ENCODE measurements around the gene TACR3.
"Not testable (repeated sequence)": the region's sequence is repeated elsewhere in the genome, so short reads cannot be mapped to it uniquely, and the experiment has no call there.

Gene TACR3, protein sequence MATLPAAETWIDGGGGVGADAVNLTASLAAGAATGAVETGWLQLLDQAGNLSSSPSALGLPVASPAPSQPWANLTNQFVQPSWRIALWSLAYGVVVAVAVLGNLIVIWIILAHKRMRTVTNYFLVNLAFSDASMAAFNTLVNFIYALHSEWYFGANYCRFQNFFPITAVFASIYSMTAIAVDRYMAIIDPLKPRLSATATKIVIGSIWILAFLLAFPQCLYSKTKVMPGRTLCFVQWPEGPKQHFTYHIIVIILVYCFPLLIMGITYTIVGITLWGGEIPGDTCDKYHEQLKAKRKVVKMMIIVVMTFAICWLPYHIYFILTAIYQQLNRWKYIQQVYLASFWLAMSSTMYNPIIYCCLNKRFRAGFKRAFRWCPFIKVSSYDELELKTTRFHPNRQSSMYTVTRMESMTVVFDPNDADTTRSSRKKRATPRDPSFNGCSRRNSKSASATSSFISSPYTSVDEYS

DNA sequence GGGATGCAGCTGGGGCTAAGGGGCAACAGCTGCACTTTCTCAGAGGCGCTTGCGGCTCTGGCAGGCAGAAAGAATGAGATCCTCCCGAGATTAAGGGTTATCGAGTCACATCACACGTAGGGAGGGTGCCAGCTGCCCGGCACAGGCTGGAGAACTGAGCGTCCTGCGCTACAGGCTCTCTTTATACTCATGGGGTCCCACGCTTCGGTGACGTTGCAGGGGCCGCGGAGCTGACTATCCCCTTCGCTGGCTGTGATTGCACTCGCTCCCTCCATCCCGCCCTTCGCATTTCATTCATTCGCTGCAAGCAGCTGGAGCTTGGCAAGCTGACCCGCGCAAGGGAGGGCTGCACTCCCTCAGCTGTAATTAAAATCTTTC is at the start of gene TACR3:
Gene TACR3 (minus strand): TSS at position 156 of the 378 bp plus-strand sequence. CDS start 310 bp downstream, outside the sequence.
- no peak for DNase-seq

DNA sequence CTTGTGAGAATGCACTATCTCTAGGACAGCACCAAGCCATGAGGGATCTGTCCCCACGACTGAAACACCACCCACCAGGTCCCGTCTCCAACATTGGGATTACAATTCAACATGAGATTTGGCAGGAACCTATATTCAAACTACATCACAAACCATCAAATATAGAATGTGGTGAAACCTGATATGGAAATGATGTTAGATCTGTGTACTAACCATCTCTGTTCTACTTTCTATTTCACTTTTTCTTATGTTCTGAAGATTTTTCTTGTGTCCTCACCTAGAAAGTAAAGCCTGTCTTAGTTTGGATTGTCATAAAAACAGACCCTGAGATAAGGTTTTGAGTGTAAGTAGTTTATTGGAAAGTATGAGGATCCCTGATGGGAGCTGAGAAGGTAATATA is 37.8 kb upstream of the TACR3 start:
- no peak for DNase-seq

DNA sequence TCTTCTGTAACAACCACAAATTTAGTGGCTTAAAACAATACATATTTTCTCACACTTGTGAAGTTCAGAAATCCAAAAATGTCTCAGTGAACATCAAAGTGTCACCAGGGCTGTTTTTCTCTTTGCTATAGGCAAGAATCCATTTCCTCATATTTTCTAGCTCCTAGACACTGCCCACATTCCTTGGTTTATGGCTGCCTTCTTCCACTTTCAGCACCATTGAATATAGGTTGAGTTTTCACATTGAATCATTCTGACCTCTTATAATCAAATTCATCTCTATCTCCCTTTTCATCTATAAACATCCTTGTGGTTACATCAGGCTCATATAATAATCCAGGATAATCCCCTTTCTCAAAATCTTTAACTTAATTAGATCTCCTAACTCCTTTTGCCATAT is 37.0 kb upstream of the TACR3 start:
- DNase-seq, result no peak

DNA sequence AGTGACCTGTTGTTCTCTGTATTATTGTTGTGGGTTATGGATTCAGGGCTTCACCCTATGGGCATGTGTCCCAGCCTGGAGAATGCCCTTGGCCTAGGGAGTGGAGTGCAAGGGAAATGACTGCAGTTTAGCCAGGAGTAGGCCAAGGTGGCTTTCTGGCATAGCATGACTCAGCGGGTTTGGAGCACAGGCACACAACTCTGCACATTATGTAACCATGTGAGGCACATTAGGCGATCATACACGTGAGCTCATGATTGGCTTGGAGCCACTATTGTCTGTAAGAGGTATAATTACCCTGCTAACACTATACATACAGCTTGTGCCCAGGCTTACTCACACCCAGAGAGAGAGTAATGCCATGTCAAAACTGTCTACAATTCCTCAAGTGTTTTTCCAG is 35.1 kb upstream of the TACR3 start:
- no peak for DNase-seq

DNA sequence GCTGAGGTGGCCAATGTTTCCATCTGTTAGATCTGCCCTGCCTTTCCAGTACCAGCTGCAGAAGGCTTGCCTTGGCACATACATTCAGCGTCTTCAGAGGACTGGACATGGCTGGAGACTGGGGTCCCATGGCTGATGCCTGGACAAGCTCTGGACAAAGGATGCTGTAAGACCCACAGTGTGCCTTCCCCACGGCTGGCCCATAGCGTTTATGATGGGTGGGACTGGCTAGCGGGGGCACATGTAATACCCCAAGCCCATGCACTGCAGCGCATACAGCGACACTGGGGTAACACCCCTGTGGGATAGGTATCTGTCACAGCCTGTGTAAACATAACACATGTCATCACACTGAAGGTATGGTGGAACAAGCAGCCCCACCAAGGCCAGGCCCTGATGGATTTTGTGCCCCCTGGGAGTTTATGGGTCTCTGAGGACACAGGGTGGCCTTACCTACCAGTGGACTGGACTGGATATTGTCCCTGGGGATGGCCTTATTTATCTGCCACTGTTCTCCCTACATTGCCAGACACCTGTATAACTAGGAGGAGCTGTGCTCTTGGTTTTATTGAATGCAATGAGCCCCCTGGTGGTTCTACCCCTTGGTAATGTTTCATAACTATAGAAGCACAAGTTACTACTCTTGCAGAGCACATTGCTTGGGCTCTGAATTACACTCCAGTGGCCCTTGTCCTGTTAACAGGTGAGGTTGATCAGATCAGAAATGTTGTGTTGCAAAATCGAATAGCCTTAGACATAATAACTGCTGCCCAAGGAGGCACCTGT is 34.3 kb upstream of the TACR3 start:
- DNase-seq, result no peak

DNA sequence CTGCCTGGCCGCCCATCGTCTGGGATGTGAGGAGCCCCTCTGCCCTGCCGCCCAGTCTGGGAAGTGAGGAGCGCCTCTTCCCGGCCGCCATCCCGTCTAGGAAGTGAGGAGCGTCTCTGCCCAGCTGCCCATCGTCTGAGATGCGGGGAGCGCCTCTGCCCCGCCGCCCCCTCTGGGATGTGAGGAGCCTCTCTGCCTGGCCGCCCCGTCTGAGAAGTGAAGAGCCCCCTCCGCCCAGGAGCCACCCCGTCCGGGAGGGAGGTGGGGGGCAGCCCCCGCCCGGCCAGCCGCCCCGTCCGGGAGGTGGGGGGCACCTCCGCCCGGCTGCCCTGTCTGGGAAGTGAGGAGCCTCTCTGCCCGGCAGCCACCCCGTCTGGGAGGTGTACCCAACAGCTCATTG is 3.4 kb upstream of the TACR3 start:
- not testable (repeated sequence) for DNase-seq

DNA sequence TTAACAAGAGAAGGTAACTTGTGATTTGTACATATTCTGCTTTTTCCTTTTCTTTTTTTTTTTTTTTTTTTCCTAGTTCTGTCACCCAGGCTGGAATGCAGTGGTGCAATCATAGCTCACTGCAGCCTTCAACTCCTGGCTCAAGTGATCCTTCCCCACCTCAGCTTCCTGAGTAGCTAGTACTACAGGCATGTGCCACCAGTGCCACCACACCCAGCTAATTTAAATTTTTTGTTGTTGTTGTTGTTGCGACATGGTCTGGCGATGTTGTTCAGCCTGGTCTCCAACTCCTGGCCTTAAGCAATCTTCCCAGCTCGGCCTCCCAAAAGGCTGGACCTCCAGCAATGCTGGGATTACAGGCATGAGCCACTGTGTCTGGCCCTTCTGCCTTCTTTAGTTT is 1.5 kb upstream of the TACR3 start:
- DNase-seq, result no peak

DNA sequence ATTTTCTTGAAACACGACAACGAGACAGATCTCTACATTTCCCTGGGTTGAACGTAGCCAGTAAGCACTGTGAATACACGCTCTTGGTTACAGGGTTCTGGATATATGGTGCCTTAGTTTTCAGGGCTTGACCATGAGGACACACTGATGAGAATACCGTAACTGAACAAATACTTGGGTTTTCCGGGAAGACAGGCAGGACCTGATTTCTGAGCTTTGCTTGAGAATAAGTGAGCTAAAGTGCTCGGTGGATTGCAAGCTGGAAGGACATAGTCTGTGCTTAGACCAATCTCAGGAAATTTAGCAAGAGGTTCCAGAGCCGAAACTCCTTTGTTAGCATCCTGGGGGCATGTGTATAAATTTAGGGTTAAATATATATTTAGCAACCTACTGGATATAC is 876 bp upstream of the TACR3 start:
- DNase-seq, result no peak

DNA sequence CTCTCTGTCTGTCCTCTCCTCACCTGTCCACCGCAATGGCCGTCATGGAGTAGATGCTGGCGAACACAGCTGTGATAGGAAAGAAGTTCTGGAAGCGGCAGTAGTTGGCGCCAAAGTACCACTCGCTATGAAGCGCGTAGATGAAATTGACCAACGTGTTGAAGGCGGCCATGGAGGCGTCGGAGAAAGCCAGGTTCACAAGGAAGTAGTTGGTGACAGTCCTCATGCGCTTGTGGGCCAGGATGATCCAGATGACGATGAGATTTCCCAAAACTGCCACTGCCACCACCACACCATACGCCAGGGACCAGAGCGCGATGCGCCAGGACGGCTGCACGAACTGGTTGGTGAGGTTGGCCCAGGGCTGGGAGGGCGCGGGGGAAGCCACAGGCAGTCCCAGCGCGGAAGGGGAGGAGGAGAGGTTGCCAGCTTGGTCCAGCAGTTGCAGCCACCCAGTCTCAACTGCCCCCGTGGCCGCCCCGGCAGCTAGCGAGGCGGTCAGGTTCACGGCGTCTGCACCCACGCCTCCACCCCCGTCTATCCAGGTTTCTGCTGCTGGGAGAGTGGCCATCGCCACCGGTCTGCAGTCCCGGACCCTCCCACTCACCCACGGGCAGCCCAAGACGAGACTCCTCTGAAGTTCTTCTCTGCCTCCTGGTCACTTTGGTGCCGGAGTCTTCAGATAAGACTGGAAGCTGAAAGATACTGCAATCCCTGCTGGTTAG is 518 bp downstream of the TACR3 start:
- DNase-seq, result no peak

DNA sequence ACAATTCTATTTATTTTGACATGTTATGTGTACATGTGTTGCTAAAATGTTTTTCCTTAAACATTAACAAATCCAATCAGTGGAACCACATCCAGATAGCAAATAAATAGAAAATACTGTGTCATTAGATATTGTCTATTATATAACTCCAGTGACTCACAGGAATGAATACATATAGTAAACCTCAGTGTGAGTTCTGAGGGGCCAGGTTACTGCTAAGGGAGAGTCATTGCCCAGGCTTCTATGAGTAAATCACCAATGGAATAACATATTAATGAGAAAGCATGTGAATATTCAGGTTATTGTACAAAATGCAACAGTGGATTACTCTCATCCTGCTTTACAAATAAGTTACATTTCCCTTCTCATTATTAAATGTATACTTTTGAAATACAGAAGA is 27.2 kb downstream of the TACR3 start:
- no peak for DNase-seq

DNA sequence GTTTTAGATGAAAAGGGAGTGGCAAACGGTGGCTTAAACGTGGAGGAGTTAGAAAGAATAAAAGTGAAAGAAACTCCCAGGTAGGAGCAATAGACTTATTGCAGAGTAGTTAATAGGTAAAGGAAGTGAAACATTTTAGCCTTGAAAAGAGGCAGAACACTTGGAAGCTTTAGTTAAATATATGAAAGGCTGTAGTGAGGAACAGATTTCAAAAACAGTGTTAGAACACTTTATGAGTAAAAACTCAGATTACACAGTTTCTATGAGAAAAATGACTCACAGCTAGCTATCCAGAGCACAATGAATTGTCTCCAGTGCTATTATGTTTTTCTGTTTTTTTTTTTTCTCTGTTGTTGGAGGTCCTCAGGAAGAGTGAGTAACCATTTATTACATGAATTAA is 45.8 kb downstream of the TACR3 start:
- no peak for DNase-seq

DNA sequence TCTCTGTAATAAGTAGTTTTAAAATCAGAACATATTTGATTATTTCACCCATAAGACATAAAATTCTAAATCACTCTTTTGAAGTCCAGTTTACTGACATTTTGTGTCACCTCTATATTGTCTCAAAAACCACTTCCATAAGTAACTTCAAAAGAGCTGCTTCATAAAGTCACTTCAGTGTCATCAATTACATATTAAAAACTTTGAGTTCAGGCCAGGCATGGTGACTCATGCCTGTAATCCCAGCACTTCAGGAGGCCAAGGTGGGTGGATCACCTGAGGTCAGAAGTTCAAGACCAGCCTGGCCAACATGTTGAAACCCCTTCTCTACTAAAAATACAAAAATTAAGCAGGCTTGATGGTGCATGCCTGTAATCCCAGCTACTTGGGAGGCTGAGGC is 53.0 kb downstream of the TACR3 start:
- not testable (repeated sequence) for DNase-seq

DNA sequence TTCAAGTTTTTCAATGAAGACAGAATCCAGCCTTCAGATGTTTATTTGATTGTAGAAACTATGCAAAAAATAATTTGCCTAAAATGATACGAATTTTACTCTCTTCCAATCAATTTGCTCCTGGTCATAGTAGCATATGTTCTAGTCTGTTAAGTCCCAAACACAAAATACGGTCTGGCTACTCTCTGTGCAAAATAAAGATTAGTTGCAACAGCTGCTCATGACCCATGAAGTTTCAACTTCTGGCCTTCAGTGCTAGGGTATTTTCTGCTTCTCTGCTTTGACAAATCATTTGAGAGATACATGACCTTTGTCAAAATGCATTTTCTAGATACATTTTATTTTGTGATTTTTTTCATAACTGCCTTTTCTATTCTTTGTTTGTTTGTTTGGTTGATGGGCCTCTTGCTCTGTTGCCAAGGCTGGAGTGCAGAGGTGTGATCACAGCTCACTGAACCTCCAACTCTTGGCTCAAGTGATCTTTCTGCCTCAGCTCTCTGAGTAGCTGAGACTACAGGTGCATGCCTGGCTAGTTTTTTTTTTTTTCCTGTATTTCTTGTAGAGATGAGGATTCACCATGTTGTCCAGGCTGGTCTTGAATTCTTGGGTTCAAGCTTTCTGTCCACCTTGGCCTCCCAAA is 55.2 kb downstream of the TACR3 start:
- no peak for DNase-seq

DNA sequence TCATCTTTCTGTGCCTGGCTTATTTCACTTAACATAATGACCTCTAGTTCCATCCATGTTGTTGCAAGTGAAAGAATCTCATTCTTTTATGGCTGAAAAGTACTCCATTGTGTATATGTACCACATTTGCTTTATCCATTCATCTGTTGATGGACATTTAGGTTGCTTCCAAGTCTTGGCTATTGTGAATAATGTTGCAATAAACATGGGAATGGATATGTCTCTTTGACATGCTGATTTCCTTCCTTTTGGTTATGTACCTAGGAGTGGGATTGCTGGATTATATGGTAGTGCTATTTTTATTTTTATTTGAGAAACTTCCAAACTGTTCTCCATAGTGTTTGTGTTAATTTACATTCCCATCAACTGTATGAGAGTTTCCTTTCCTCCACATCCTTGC is 71.2 kb downstream of the TACR3 start:
- no peak for DNase-seq

DNA sequence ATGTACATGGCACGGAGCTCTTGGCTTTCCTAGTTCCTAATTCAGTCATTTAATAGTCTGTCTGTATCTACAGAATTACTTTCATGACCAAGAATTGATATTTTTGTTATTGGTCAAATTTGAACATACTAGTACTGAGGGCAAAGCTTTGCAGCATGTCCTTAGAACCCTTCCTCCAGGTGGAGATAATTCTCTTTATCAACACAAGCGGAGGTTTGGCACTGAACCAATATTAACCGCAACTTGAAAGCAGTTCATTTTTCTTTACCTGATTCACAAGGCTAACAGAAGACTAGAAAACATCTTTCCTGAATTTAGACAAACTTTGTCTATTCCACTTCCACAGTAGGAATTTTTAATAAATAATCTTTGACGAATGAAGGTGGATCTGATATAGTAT is 73.8 kb downstream of the TACR3 start:
- DNase-seq, result no peak

DNA sequence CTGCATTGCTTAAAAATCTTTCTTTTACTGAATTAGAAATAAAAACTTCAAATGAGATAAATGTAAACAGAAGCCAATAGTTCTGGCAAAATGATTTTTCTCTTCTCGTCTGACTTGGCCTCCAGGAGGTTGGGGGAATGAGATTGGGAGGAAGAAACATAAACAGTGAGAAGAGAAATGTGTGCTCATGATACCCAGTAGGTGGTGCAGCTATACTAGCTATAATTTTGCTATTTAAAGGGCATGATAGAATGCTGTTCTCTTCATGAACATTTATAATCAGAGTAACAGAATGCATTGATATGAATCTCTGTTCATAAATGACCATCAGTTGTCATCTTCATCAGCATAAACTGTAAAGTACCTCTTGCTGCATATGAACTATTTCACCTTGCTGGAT is 85.5 kb downstream of the TACR3 start:
- no peak for DNase-seq

DNA sequence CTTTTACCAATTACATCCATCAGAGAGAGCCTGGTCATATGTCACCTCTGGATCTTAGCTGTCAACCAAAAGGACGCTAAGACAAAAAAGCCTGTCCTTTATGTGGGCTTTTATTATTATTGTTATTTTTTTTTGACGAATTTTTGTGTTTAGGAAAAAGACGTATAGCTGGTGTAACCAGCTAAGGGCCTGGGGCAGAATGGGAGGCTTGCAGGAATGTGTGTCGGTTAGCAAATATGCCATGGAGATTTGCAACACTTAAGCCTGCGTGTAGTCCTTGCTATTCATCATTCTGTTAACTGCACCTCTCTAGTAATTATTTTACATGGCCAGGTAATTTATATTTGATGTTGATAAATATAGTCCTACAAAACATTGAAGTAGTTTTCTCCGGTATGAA is 93.5 kb downstream of the TACR3 start:
- DNase-seq, result no peak

DNA sequence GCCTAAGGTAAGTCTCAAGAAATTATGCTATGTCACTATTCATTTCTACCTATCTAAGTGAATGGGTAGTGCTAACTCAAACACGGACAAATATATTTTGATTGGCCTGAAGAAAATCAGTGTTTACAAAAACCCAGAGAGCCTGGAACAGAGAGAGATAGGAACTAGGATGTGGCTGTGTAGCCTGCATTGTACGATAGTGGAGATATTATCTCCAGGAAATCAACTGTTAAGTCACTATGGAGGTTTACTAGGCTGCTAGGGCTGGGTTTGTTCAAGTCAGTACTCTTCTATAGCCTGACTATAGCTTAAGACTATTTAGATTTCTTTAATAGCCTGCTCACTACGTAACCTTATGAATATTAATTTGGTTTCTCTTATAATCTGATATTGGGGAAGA is 127.9 kb downstream of the TACR3 start:
- no peak for DNase-seq

DNA sequence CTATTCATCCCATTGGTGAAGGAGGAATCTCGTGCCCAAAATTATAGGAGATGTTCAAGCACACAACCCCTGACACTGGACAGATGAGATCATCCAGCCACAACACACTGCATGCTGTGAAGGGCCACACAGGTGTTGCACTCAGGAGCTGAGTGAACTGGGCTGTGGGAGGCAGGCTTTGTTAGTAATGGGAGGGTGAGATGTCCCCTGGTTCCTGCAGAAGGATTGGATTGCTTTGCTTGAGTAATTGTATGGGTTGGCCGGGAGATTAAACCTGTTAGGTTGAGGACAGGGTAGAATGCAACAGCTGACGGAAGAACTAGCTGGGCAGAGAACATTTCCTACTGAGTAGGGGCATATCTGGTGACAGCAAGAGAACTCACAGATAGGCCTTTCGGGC is 152.2 kb downstream of the TACR3 start:
- no peak for DNase-seq

DNA sequence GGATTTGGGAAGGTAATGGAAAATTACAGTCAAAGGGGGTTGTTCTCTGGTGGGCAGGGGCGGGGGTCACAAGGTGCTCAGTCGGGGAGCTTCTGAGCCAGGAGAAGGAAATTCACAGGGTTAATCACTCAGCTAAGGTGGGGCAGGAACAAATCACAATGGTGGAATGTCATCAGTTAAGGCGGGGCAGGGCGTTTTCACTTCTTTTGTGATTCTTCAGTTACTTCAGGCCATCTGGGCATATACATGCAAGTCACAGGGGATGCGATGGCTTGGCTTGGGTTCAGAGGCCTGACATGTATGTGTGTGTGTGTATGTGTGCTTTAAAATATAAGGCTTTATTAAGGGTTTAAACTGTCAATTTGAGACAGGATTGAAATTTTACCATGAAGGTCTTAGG is 160.6 kb downstream of the TACR3 start:
- DNase-seq, result not testable (repeated sequence)

Data from activated CD4-positive, CD25-positive, alpha-beta regulatory T cell (primary cell).